WTC11 (cell line): ENCODE measurements around the gene AMBP. TPM values are rescaled to one million over a fixed set of nuclear protein-coding genes. Genes with fewer than 3 reads are reported as not detected.
A peak's percentile ranks its signal among the peaks of the same experiment; 100 is the strongest.

Source experiments
- ATAC-seq: fragments of 200-7000 bp; cut with Tn5 transposase; 2 replicates; pipeline ENCODE4 v1.10.0; 2021; ENCODE audit warnings: mild to moderate bottlenecking, moderate library complexity
- CTCF ChIA-PET: fragments of 300-600 bp; sonication (Branson Sonifier 250); formaldehyde crosslinking; loops from one replicate; lab custom pipeline; 2021; ENCODE audit warnings: antibody characterized with exemption; lab: Charles Lee
- POLR2A ChIA-PET: fragments of 350-600 bp; sonication (Branson Sonifier 250); formaldehyde crosslinking; loops from one replicate; lab custom pipeline; 2021; ENCODE audit warnings: antibody characterized with exemption; lab: Charles Lee
- DNase-seq: peaks from one replicate; pipeline ENCODE4 v3.0.0; 2021; ENCODE audit warnings: low spot score
- H3K27ac Mint-ChIP-seq: 2 replicates; pipeline ENCODE4 v1.8.0; 2021; ENCODE audit warnings: mixed read lengths
- H3K27me3 Mint-ChIP-seq: 2 replicates; pipeline ENCODE4 v1.8.0; 2021; ENCODE audit warnings: low read depth, mild to moderate bottlenecking, moderate library complexity, mixed read lengths
- H3K36me3 Mint-ChIP-seq: 2 replicates; pipeline ENCODE4 v1.8.0; 2021; ENCODE audit warnings: mixed read lengths
- H3K4me1 Mint-ChIP-seq: 2 replicates; pipeline ENCODE4 v1.8.0; 2022; ENCODE audit warnings: mixed read lengths
- H3K4me3 Mint-ChIP-seq: 2 replicates; pipeline ENCODE4 v1.8.0; 2021; ENCODE audit warnings: mild to moderate bottlenecking, moderate library complexity, mixed read lengths
- H3K9me3 Mint-ChIP-seq: 2 replicates; pipeline ENCODE4 v1.8.0; 2021; ENCODE audit warnings: mixed read lengths
- ATF6 ChIP-seq: sonication (generic); formaldehyde crosslinking; IDR thresholded peaks from 2 replicates; pipeline ENCODE4 v1.8.1; 2023; ENCODE audit warnings: mild to moderate bottlenecking, missing genetic modification reagents
- CREB1 ChIP-seq: sonication (generic); formaldehyde crosslinking; IDR thresholded peaks from 2 replicates; pipeline ENCODE4 v1.8.0; 2023; ENCODE audit warnings: mild to moderate bottlenecking, missing genetic modification reagents
- CTCF ChIP-seq: fragments of 200-600 bp; IDR thresholded peaks from 2 replicates; pipeline ENCODE4 v1.8.0; 2022; ENCODE audit warnings: antibody characterized with exemption
- IRF2 ChIP-seq: sonication (generic); formaldehyde crosslinking; IDR thresholded peaks from 2 replicates; pipeline ENCODE4 v1.8.0; 2022; ENCODE audit warnings: low read depth, missing genetic modification reagents, borderline replicate concordance
- MAX ChIP-seq: sonication (generic); formaldehyde crosslinking; IDR thresholded peaks from 2 replicates; pipeline ENCODE4 v1.8.0; 2022; ENCODE audit warnings: mild to moderate bottlenecking, missing genetic modification reagents
- MXD4 ChIP-seq: fragments of 250-450 bp; sonication (Bioruptor Pico); IDR thresholded peaks from 2 replicates; pipeline ENCODE4 v1.8.0; 2021; ENCODE audit warnings: mild to moderate bottlenecking, moderate library complexity, borderline replicate concordance
- NR3C1 ChIP-seq: sonication (generic); formaldehyde crosslinking; conservative IDR thresholded peaks from 2 replicates; pipeline ENCODE4 v1.8.1; 2023; ENCODE audit warnings: low read depth, mild to moderate bottlenecking, missing genetic modification reagents
- RORB ChIP-seq: fragments of 250-450 bp; sonication (Bioruptor Pico); IDR thresholded peaks from 2 replicates; pipeline ENCODE4 v1.9.0; 2021; ENCODE audit warnings: mild to moderate bottlenecking
- SOX15 ChIP-seq: fragments of 250-450 bp; sonication (Bioruptor Pico); IDR thresholded peaks from 2 replicates; pipeline ENCODE4 v1.9.0; 2021; ENCODE audit warnings: mild to moderate bottlenecking
- TCF7 ChIP-seq: sonication (generic); formaldehyde crosslinking; IDR thresholded peaks from 2 replicates; pipeline ENCODE4 v1.8.0; 2022; ENCODE audit warnings: mild to moderate bottlenecking, low read depth, missing genetic modification reagents, moderate library complexity
- ZBTB43 ChIP-seq: sonication (generic); formaldehyde crosslinking; IDR thresholded peaks from 2 replicates; pipeline ENCODE4 v1.8.1; 2023; ENCODE audit warnings: mild to moderate bottlenecking, missing genetic modification reagents
- ZNF219 ChIP-seq: sonication (generic); formaldehyde crosslinking; IDR thresholded peaks from 2 replicates; pipeline ENCODE4 v1.8.0; 2023; ENCODE audit warnings: missing genetic modification reagents, mild to moderate bottlenecking, borderline replicate concordance
- ZNF425 ChIP-seq: fragments of 250-450 bp; sonication (Bioruptor Pico); conservative IDR thresholded peaks from 2 replicates; pipeline ENCODE4 v1.9.0; 2021; ENCODE audit warnings: mild to moderate bottlenecking
- ZSCAN18 ChIP-seq: fragments of 250-450 bp; sonication (Bioruptor Pico); IDR thresholded peaks from 2 replicates; pipeline ENCODE4 v2.1.2; 2022; ENCODE audit warnings: mild to moderate bottlenecking, moderate library complexity
- total RNA-seq: library from RNA; stranded (reverse); gene quantifications from 3 replicates; pipeline ENCODE4 v1.2.3, GENCODE V29; 2021

The AMBP gene
- total RNA-seq, 1 experiment from 2014 or later: 3.3 TPM

GRCh38 chr9:114058688-114059046 lies 19.4 kb downstream of the AMBP start:
- Mint-ChIP-seq H3K4me1 (0 out of 2 replicates have a peak, but pooled peaks cover 3% of the 10 kb centered on the region), H3K27ac (no peak overlapping the region), H3K9me3 (no peaks in the 10 kb centered on the region), H3K4me3 (no peak overlapping the region), H3K36me3 (no peaks in the 10 kb centered on the region), H3K27me3 (no peaks in the 10 kb centered on the region; the same call in 1 of the 2 replicates)
- ChIA-PET CTCF (interaction anchor here (0.7 to 2.2 kb wide), 3 partner anchors 11 to 321 kb away, joined by 3 to 11 read pairs (median 6); no protein-coding TSS in a partner anchor), POLR2A (no interaction called here)
- DNase-seq (no peak), ATAC-seq (no peak)
- TF ChIP-seq CREB1 (CRISPR knock-in tag) (no peak), TCF7 (CRISPR knock-in tag) (no peak), ATF6 (CRISPR knock-in tag) (no peak), CTCF (no peak), ZNF219 (no peak), RORB (CRISPR knock-in tag) (no peak), MAX (no peak), ZNF425 (CRISPR knock-in tag) (no peak), MXD4 (CRISPR knock-in tag) (no peak), IRF2 (CRISPR knock-in tag) (no peak)

- H3K4me1 Mint-ChIP-seq: 0 out of 2 replicates have a peak, but pooled peaks cover 3% of the 10 kb centered on the region
- TF ChIP-seq ZBTB43 (CRISPR knock-in tag) (no peak), NR3C1 (no peak), ZSCAN18 (no peak), SOX15 (no peak), CREB1 (CRISPR knock-in tag) (no peak)
- DNase-seq: no peak
- no peaks in the 10 kb centered on the region for H3K9me3 Mint-ChIP-seq
- H3K4me3 Mint-ChIP-seq: no peak overlapping the region
- ChIA-PET CTCF (interaction anchor here (0.6 kb wide), 1 partner anchor 143 kb away, joined by 3 read pairs; no protein-coding TSS in a partner anchor), POLR2A (no interaction called here)
- H3K36me3 Mint-ChIP-seq: no peaks in the 10 kb centered on the region
- ATAC-seq: no peak
- H3K27ac Mint-ChIP-seq: peak overlapping the region; percentile 69; the same call in 1 of the 2 replicates
- no peaks in the 10 kb centered on the region; the same call in 1 of the 2 replicates for H3K27me3 Mint-ChIP-seq
Measured at GRCh38 chr9:114057161-114057885, 20.8 kb downstream of the AMBP start.
